Right lobe of liver (tissue), 6 donors: Measurements from ENCODE around the gene ICE2. TPM values are rescaled to one million over a fixed set of nuclear protein-coding genes. Genes with fewer than 3 reads are reported as not detected.

Experiments used
- ATAC-seq, 4 donors: fragments of 200-7000 bp; cut with Tn5 transposase; one replicate each; pipeline ENCODE4 v1.9.1; 2020; ENCODE audit warnings: mild to moderate bottlenecking in 4 of 4, moderate library complexity in 4 of 4
- DNase-seq, 3 donors: peaks; one replicate each; pipeline ENCODE4 v3.0.0-alpha.2; 2020
- H3K27ac ChIP-seq, 3 donors: fragments of 200-600 bp; one replicate each; pipeline ENCODE4 v1.8.0; 2022
- H3K27me3 ChIP-seq, 2 donors: fragments of 200-600 bp; one replicate each; pipeline ENCODE4 v1.8.0; 2022
- H3K36me3 ChIP-seq, 4 donors: fragments of 200-600 bp; sonication (generic) in 1 of 4; one replicate each; pipeline versions ENCODE4 v1.5.1 to v1.8.0; 2017 to 2022; ENCODE audit warnings: control low read depth in 1 of 4
- H3K4me1 ChIP-seq, 4 donors: fragments of 200-600 bp; sonication (generic) in 1 of 4; one replicate each; pipeline versions ENCODE4 v1.5.1 to v1.8.0; 2017 to 2022; ENCODE audit warnings: control low read depth in 1 of 4
- H3K4me3 ChIP-seq, 3 donors: fragments of 200-600 bp; one replicate each; pipeline ENCODE4 v1.8.0; 2022
- H3K9me3 ChIP-seq, 4 donors: fragments of 200-600 bp; sonication (generic) in 1 of 4; one replicate each; pipeline versions ENCODE4 v1.5.1 to v1.8.0; 2017 to 2022; ENCODE audit warnings: control low read depth in 1 of 4
- CTCF ChIP-seq, 4 donors: fragments of 200-600 bp in 3 of 4; fragments of 450-650 bp in 1 of 4; IDR thresholded peaks; one replicate each; pipeline versions ENCODE4 v1.5.1 to v1.8.0; 2016 to 2022; ENCODE audit warnings: antibody characterized with exemption in 4 of 4, mild to moderate bottlenecking in 2 of 4
- POLR2A ChIP-seq: fragments of 450-650 bp; IDR thresholded peaks from one replicate; pipeline ENCODE4 v1.6.1; 2017; ENCODE audit warnings: antibody characterized with exemption, mild to moderate bottlenecking
- WGBS: methylation state at CpG from one replicate; pipeline ENCODE4 v1.1.6; 2018; ENCODE audit warnings: low coverage, low lambda C conversion rate; ENCODE audit not compliant: insufficient coverage; ENCODE audit errors: missing lambda C conversion rate; 5-methylcytosine and 5-hydroxymethylcytosine counted together
- intact Hi-C, 2 donors: fragments of 100-400 bp; cut with DNase I; formaldehyde crosslinking; loops; one replicate each; pipeline versions ENCODE4 v1.11.2 to v1.14.1; 2022
- total RNA-seq, 6 experiments: library from RNA; depleted of rRNA in 2 of 6; stranded (reverse); fragments of >200 nt in 2 of 6; fragmentation: NEBNext Ultra II Directional in 3 of 6; extraction: Animal tissue kit (Norgen Biotek cat#: 25700) in 3 of 6; gene quantifications; one replicate each; pipeline versions ENCODE4 v1.1.0 to v1.2.4, GENCODE V29; 2016 to 2023
- donor health status: DM: no; HTN: yes; CAD: no.
- donor health status: DM: no; HTN: no; CAD: no.
- donor health status: DM: no; HTN: no; CAD: no.
- donor health status: DM: no; HTN: yes; CAD: no.
- donor health status: DM: no; HTN: yes; CAD: no.

The ICE2 gene
- total RNA-seq, 6 experiments from 2014 or later: 13.1 to 31.7 (median 17.6) TPM

GRCh38 chr15:60471314-60471713 is 7.6 kb downstream of the ICE2 start:
- H3K36me3 ChIP-seq: peaks cover 0 to 26% (median 12%) of the 10 kb centered on the region in 4 donors
- no peak overlapping the region for H3K27ac ChIP-seq
- 80% methylated on average over 3 of the region's 4 CpGs for WGBS
- H3K27me3 ChIP-seq: no peaks in the 10 kb centered on the region
- TF ChIP-seq CTCF (IDR thresholded peaks at IDR 0.05): no peak
- TF ChIP-seq POLR2A: no peak
- no peak for DNase-seq
- H3K4me1 ChIP-seq: peaks cover 0 to 18% (median 0%) of the 10 kb centered on the region in 4 donors
- H3K4me3 ChIP-seq: no peak overlapping the region
- intact Hi-C loops: no loop called here
- H3K9me3 ChIP-seq: no peaks in the 10 kb centered on the region
- ATAC-seq: no peak

- Histone ChIP-seq H3K4me3 (no peak overlapping the region), H3K27me3 (no peaks in the 10 kb centered on the region), H3K4me1 (peaks cover 0 to 18% (median 0%) of the 10 kb centered on the region in 4 donors), H3K27ac (peak overlapping the region in 1 of 3 donors; percentile 47), H3K9me3 (no peaks in the 10 kb centered on the region), H3K36me3 (peaks cover 0 to 36% (median 14%) of the 10 kb centered on the region in 4 donors)
- DNase-seq (no peak), ATAC-seq (peak; percentile 58 to 94 (median 78))
- intact Hi-C loops: no loop called here
- no peak for TF ChIP-seq CTCF (IDR thresholded peaks at IDR 0.05)
- TF ChIP-seq POLR2A: no peak
Observed at GRCh38 chr15:60469893-60470641, 8.9 kb downstream of the ICE2 start.

- no peak for ATAC-seq
- Histone ChIP-seq H3K4me3 (no peak overlapping the region), H3K9me3 (no peaks in the 10 kb centered on the region), H3K27ac (no peak overlapping the region), H3K36me3 (peaks cover 0 to 33% (median 11%) of the 10 kb centered on the region in 4 donors), H3K27me3 (no peaks in the 10 kb centered on the region), H3K4me1 (peaks cover 0 to 6% (median 0%) of the 10 kb centered on the region in 4 donors)
- intact Hi-C loops: no loop called here
- WGBS: 86% methylated on average over 7 of the region's 7 CpGs
- DNase-seq: no peak
- TF ChIP-seq POLR2A: no peak
- no peak for TF ChIP-seq CTCF (IDR thresholded peaks at IDR 0.05)
Observed at GRCh38 chr15:60464836-60465630, 13.9 kb downstream of the ICE2 start.

- TF ChIP-seq POLR2A: no peak
- TF ChIP-seq CTCF (IDR thresholded peaks at IDR 0.05): no peak
Observed at GRCh38 chr15:60462027-60462426, 16.9 kb downstream of the ICE2 start.

More at GRCh38 chr15:60462027-60462426, 16.9 kb downstream of the ICE2 start:
- intact Hi-C loops: no loop called here
- Histone ChIP-seq H3K36me3 (peaks cover 0 to 22% (median 5%) of the 10 kb centered on the region in 4 donors), H3K27me3 (no peaks in the 10 kb centered on the region), H3K4me3 (no peak overlapping the region), H3K4me1 (no peaks in the 10 kb centered on the region), H3K9me3 (no peaks in the 10 kb centered on the region), H3K27ac (no peak overlapping the region)
- ATAC-seq (no peak), DNase-seq (no peak)
